GM12872 (cell line): ENCODE measurements around the gene CDH16.

ENCODE experiments used
- CTCF ChIP-seq: IDR thresholded peaks from 3 replicates; pipeline ENCODE4 v1.5.1; 2011; ENCODE audit warnings: low read depth, mild to moderate bottlenecking, low read length, moderate library complexity; ENCODE audit not compliant: insufficient read depth

Gene CDH16

GRCh38 chr16:66944054-66944441 is 25.4 kb upstream of the CDH16 start:
- TF ChIP-seq CTCF, result no peak

- no peak for TF ChIP-seq CTCF
Measured at GRCh38 chr16:66943426-66944053, 24.9 kb upstream of the CDH16 start.

GRCh38 chr16:66942981-66943380 is 24.3 kb upstream of the CDH16 start:
- no peak for TF ChIP-seq CTCF

GRCh38 chr16:66940236-66940635 is 21.6 kb upstream of the CDH16 start:
- no peak for TF ChIP-seq CTCF

- no peak for TF ChIP-seq CTCF
Measured at GRCh38 chr16:66939366-66939765, 20.7 kb upstream of the CDH16 start.

- no peak for TF ChIP-seq CTCF
Measured at GRCh38 chr16:66937725-66938337, 19.1 kb upstream of the CDH16 start.

GRCh38 chr16:66936889-66937554 is 18.3 kb upstream of the CDH16 start:
- no peak for TF ChIP-seq CTCF
